HG02852 (cell line): ENCODE measurements around the gene TNPO3.
"Not testable (repeated sequence)": the region's sequence is repeated elsewhere in the genome, so short reads cannot be mapped to it uniquely, and the experiment has no call there.

Source experiments
- ATAC-seq: cut with Tn5 transposase; IDR thresholded peaks from one replicate; pipeline ENCODE4 v1.9.1; 2021; ENCODE audit warnings: mild to moderate bottlenecking, moderate library complexity; ENCODE audit not compliant: unreplicated experiment

Gene TNPO3

DNA sequence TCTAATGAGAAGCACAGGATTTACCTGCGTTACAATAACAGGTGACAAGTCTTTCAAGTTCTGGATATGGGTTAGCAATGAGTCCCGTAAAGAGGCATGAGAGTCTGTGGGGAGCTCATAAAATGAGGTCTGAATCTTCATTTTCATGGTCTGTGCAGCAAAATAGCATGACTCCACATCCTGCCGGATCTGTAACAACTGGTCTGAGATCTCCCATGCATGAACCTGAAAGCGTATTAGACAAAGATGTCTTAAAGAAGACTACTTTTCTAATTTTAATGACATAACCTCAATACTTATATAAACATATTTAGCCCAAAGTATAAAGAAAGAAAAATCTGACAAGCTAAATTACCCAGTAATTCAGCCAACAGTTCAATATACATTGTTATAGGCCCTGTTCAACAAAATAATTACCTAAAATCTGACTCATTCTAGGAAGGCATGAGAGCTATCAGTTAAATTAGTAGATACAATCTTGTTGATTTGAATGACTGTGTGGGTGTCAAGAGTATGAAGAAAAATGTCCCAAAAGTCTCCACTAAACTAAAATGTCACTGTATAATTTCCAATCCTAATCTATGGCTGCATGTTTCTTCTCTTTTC, 36.9 kb downstream of the TNPO3 start:
- peak; percentile 80 for ATAC-seq

DNA sequence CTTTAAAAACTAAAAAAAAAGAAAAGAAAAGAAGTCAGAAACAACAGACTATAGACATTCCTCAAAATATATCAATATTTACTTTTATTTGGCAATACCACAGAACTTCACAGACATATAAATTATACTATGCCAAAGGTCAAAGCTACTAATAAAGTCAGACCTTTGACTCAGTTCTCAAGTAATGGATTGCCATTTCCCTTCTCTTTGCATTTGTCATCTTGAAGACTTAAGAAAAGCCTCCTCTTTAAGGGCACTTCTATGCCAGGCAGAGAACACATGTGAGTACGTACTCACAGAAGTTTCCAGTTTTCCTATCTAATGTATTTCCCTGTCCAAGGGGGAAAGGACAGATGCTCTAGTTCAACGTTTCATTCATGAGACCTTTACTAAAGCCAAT, 37.6 kb downstream of the TNPO3 start:
- ATAC-seq = no peak

DNA sequence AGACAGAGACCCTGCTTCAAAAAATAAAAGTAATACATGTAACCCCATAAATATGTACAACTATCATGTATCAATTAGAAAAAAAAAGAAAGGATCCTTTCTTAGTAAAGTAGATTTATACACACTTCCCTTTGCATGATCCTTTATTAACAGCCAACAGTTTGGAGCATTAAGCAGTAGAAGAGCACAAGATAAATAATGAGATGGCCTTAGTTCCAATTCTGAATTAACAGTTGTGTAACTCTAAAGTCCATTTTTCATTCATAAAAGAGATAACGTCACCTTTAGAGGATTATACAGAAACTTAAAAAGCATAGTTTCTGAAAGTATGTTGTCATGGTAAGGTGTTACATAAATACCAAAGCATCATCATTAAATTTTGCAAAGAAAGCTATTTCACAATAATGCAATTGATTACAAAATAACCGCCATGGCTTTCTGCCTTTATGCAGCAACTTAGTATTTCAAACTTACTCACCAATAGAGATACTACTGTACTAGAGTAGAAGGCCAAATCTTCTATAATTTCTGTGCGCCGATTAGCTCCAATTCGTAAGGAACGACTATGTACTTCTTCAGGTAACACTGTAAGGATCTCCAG, 40.3 kb downstream of the TNPO3 start:
- no peak for ATAC-seq

DNA sequence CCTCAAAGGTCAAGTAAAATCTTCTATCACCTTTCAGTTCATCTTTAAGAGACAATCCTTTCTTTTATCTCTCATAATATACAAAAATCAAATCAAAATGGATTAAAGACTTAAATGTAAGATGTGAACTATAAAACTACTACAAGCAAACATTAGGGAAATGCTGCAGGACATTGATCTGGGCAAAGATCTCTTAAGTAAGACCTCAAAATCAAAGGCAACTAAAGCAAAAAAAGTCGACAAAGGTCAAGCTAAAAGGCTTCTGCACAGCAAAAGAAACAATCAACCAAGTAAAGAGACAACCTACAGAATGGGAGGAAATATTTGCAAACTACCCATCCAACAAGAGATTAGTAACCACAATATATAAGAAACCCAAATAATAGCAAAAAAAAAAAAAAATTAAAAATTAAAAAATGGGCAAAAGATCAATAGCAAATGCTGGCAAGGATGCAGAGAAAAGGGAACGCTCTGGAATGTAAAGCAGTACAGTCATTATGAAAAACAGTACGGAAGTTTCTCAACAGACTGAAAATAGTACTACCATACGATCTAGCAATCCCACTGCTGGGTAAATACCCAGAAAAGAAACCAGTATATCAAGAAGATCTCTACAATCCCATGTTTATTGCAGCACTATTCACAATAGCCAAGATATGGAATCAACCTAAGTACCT, 41.7 kb downstream of the TNPO3 start:
- no peak for ATAC-seq

DNA sequence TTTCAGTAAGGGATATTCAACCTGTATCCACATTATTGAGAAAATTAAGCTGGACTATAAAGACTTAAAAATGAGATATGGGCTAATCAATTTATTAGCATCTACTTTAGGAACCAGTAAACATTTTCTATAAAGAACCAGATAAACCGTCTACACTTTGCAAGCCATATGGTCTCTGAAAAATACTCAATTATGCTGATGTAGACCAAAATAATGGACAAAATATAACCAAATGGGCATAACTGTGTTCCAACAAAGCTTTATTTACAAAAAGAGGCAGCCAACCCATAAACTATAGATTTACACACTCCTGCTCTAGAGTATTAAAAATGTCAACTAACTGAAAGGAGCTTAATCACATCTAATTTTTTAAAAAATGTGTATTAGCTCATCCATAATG, 42.3 kb downstream of the TNPO3 start:
- no peak for ATAC-seq

DNA sequence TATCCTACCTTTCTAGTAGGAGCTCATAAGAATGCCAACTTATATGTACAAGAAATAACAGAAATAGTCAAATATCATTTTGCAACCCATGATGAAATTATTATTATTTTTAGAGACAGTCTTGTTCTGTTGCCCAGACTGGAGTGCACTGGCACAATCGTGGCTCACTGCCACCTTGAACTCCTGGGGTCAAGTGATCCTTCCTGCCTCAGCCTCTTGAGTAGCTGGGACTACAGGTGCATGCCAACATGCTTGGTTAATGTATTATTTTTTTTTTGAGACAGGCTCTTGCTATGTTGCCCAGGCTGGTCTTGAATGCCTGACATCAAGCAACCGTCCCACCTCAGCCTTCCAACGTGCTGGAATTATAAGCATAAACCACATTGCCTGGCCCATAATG, 44.8 kb downstream of the TNPO3 start:
- ATAC-seq = no peak

DNA sequence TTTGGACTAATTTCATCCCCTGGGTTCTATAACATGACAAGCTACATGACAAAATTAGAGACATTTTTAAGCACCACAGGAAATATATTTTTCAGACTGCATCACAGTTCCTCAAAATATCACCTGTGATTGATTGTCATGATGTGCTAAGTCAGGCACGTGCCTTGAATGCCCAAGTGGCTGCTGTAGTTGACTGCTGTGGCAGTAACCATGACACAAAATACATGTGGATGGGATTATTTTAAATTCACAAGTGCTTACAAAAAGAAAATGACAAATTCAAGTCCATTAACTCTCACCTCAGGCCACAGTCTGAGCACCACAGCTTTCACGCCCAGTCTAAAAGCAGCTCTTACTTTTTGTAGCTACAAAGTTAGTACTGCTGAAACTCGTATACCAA, 45.5 kb downstream of the TNPO3 start:
- peak; percentile 83 for ATAC-seq

DNA sequence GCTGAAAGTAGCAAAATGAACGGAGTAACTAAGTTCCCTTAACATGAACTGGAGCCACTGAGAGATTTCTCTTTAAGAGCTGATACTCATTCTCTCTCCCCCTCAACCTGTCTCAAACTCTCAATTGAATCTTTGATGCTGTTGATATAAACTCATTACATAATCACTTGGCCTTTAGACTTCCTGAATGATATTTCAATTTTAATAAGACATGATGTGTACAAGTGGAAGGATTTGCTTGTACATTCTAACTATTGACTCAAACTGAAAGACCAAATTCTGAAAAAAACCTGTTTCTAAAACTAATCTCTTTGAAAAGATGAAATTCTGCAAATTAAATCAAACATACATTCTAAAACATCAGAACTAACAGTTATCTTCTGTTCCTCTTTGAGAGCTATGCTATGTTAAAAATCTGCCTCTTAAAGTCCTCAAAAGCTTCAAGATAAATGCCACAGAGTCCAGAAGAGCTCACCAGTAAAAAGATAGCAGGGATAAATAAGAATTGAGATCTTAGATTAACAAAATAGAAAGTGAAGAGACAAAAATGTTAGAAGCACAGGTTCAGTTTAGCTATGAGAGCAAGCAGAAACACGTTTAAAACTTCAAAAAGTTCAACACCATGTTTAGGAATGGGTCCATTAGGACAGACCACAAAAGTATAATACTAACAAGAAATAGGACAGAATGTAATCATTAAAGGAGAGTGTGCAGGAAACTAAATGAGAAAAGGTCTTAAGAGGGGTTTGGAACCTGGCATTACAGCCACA, 46.1 kb downstream of the TNPO3 start:
- ATAC-seq = peak; percentile 11

DNA sequence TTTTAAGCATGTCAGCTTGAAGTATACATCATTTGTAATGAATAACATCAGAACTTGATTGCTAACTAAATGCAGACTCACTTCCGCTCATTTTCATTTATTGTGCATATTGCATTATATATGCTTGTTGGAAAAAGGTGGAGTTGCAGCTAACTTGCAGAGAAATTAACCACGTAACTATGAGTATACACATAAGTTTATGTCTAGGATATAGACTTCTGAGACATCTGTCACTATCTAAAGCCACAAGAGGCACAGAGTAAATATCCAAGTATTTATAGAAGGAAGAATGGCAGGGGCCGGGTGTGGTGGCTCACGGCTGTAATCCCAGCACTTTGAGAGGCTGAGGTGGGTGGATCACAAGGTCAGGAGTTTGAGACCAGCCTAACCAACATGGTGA, 47.3 kb downstream of the TNPO3 start:
- ATAC-seq = no peak

DNA sequence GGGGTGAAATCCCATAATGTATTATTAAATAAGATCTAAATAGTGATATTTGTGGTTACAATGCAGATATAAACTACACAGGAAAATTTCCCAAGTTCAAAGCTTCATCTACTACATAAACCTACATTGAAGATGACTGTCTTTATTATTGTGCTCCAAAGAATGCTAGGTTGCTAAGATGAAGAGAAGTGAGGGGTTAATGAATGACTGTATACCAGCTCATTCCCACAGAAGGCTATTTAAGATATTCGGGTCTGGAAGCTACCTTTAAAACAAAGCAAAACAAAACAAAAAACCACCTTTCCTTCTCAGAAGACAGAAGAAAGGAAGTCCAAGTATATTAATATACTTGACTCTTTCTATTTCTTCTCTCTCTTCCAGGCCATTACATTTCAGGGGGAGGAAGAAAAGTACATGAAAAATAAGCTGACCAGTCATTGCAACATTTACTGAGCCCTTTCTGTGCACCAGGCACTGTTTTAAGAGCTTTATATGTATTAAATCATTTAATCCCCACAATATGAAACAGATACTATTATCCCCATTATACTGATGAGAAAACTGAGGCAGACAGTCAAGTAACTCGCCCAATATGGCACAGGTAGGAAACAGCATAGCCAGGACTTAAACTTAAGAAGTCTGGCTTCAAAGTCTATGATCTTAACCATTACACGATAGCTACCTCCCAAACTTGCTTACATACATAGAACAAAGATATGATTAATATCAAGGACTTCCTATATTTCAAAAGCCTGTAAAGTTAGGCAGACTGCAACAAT, 48.1 kb downstream of the TNPO3 start:
- no peak for ATAC-seq

DNA sequence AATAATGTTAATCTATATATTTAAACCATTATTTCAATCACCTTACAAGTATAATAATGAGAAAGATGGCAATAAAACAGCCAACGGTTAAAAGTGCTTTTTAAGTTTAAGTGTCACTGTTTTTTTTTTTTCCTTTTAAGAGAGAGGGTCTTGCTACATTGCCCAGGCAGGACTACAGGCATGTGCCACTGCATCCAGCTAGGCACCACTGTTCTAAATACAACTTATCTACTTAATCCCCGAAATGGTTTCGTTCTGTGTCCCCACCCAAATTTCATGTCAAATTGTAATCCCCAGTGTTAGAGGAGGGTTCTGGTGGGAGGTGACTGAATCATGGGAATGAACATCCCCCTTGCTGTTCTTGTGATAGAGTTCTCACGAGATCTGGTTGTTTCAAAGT, 49.7 kb downstream of the TNPO3 start:
- ATAC-seq = no peak

DNA sequence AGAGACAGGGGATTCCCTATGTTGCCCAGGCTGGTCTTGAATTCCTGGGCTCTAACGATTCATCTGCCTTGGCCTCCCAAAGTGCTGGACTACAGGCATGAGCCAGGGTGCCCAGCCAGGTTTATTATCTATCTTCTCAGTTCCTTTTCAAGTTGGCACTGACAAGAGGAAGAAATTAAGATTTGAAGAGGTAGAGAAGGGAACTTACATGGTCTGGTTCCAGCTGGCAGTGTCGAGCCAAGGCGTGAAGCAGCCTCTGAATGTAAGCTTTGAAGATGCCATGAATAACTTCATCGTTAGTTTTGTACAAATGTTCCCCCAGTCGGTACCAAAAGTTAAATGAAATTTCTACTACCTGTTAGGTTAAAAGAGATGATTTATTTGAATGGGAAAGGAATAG, 57.7 kb downstream of the TNPO3 start:
- ATAC-seq = no peak

DNA sequence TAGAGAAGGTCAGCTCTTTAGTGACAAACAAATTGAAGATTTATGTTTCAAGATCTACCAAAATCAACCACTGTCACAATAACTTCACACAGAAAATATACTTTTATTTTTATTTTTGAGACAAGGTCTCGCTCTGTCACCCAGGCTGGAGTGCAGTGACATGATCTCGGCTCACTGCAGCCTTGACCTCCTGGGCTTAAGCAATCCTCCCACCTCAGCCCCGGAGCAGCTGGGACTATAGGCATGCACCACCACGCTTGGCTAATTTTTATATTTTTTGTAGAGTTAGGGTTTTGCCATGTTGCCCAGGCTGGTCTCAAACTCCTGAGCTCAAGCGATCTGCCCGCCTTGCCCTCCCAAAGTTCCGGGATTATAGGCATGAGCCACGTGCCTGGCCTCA, 60.4 kb downstream of the TNPO3 start:
- not testable (repeated sequence) for ATAC-seq

DNA sequence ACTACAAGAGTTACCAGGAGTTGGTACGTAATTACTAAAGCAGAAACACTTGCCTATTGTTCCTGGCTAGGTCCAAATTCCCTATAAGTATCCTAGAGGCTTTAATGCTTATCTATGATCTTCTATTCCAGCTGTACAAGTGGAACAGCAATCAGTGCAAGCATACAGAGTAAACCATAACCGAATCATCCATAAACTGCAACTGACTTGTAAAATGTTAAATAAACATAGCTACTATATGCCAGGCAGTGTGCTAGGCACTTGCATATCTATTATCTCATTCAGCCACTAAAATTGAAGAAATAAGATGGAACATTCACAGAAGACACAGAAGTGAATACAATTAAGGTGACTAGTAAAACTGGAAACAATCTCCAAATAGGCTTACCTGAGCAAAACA, 61.5 kb downstream of the TNPO3 start:
- ATAC-seq = no peak

DNA sequence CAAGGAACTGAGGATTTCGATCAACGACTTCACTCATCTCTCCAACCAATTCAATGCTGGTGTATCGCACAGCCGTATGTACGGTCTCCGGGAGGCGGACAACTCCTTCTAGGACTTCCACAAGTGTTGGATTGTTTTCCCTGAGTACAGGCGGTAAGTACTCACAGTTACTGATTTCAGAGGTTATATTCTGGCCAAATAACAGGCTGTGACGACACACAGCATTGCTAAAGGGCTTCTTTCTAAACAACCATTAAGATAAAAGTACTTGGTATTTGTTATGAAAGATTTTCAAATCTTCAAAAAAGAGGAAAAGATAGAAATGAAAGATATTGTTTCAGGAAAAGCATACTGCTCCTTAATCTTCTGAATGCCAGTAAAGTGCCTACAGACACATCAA, 65.0 kb downstream of the TNPO3 start:
- ATAC-seq = no peak

DNA sequence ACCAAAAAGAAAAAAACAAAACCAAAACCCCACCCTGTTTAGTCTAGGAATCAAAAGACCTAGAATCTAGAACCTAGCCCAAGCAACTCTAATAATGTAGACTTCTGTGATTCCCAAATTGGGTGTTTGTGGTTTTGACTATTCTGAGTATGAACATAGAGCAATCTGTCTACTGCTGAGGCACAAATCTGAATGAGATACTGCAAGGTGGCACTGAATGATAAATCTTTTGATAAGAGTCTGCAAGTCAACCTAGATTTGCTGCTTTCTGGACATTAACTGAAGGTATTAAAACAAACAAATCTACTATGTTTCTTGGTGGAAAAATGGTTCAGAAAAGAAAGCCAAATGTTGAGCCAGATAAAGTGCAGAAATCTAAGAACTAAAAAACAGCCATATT, 66.5 kb downstream of the TNPO3 start:
- ATAC-seq = no peak

DNA sequence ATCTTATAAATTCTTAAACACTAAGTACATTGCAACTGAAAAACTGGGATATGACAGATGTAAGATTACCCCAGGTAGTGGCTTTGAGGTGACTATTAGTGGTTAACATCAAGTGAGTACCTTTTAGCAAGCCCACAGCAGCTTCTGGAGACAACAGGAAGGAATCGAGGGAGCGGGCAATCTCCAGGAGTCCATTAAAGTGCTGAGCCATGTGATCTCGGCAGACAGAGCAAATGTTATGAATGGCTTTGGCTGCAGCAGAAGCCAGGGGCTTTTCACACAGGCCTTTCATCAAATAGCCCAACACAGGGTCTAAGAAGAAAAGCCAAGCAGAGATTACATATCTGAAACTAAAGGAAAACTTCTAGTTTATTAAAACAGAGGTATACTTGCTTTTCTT, 68.3 kb downstream of the TNPO3 start:
- no peak for ATAC-seq

DNA sequence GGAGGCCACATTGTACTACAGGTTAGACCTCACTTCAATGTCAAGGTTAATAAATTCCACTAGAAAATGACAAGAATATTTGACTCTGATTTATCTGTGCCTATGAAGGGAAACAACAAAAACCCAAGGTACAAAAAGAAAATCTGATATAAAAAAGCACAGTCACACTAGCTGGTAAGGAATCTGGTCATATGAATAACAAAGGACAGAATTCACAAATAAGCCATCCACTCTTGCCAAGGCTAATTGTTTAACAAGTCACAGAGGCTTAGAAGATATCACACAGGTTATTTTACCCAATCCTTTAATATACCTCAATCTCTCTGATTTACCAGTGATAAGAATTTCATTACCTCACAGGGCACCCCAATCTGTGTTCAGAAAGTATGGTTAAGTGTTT, 69.3 kb downstream of the TNPO3 start:
- no peak for ATAC-seq

DNA sequence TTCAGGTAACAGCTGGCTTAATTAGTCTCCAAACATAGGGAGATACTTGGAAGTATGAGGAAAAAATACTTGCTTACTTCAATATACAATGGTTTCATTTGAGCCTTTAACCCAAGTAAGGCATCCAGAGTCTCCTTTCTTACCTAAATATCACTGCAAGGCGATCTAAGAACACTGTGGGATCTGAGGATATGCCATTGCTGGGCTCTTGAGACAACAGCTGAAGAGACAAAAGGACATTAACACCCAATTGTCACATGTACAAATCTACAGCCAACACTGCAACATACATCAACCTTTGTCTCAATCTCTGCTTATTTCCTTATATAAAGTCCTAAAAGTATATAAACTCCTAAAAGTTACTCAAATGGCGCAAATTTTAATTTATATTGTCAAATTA, 72.8 kb downstream of the TNPO3 start:
- no peak for ATAC-seq

DNA sequence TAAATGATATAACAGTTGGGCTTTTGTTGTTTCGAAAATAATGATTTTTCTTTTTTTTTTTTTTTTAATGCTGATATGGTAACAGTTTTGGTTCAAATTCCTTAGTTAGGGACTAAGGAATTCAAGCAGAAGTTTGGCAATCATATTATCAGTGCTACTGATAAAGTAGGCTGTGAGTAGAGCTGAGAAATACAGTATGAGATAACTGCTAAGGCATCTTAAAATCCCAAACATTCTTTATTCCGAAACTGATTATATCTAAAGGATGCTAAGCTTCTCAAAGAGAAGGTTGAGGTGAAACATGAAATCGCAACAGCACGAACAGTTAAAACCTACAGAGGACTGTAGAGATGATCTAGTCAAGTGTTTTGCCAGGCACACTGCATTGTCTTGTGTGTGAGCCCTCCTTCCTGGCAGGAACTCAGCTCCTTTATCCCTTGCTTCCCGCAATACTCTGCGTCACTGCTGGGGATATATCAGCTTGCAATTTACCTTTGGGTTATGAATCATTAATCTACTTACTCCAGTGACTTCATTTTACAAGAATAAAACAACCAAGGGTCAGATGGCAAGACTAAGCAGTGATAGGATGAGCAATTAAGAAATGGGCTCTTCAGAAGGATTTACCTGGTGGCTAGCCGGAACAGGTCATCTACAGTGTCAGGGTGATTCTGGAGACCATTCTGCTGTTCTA, 80.5 kb downstream of the TNPO3 start:
- ATAC-seq = no peak

DNA sequence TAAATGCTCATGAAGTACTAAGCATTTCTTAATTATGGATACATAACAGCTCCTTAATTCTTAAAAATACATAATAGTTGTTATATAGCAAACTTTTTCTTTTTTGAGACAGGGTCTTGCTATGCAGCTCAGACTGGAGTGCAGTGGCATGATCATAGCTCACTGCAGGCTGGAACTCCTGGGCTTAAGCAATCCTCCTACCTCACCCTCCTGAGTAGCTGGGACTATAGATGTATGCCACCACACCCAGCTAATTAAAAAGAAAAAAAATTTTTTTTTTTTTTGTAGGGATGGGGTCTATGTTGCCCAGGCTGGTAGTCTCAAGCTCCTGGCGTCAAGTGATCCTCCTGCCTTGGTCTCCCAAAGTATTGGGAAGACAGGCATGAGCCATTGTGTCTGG, 86.3 kb downstream of the TNPO3 start:
- no peak for ATAC-seq
